Astrocyte of the hippocampus (primary cell): ENCODE measurements around the gene OR13C5.

Source experiments
- DNase-seq: peaks from one replicate; pipeline ENCODE4 v3.0.0; 2011; ENCODE audit warnings: low read depth, low spot score

The OR13C5 gene

GRCh38 chr9:104553261-104553660 is 46.0 kb downstream of the OR13C5 start:
- no peak for DNase-seq
